Gastrocnemius medialis (tissue), 4 donors: ENCODE measurements around the gene SLC7A11. TPM values are rescaled to one million over a fixed set of nuclear protein-coding genes. Genes with fewer than 3 reads are reported as not detected.

Experiments
- ATAC-seq, 2 donors: fragments of 150-250 bp; one replicate each; pipeline ENCODE4 v1.9.1; 2016
- DNase-seq, 2 donors: peaks; one replicate each; pipeline ENCODE4 v3.0.0-alpha.2; 2019
- H3K27ac ChIP-seq, 4 donors: fragments of 200-600 bp; sonication (generic); 1 replicate in 1 of 4; 2 replicates in 3 of 4; pipeline ENCODE4 v1.5.1; 2016 to 2018; ENCODE audit warnings: mild to moderate bottlenecking in 2 of 4, moderate library complexity in 1 of 4
- H3K27me3 ChIP-seq, 3 donors: fragments of 200-600 bp; sonication (generic) in 2 of 3; 1 replicate in 1 of 3; 2 replicates in 2 of 3; pipeline versions ENCODE4 v1.5.1 to v1.6.0; 2016 to 2019; ENCODE audit warnings: mild to moderate bottlenecking in 1 of 3, moderate library complexity in 1 of 3
- H3K36me3 ChIP-seq, 2 donors: fragments of 200-600 bp; sonication (generic) in 1 of 2; one replicate each; pipeline ENCODE4 v1.5.1; 2017 to 2018
- H3K4me1 ChIP-seq, 2 donors: fragments of 200-600 bp; sonication (generic) in 1 of 2; one replicate each; pipeline ENCODE4 v1.5.1; 2016 to 2017; ENCODE audit warnings: mild to moderate bottlenecking in 2 of 2
- H3K4me3 ChIP-seq, 4 donors: fragments of 200-600 bp; sonication (generic) in 3 of 4; 1 replicate in 1 of 4; 2 replicates in 3 of 4; pipeline ENCODE4 v1.5.1; 2016 to 2019; ENCODE audit warnings: mild to moderate bottlenecking in 2 of 4
- H3K9me3 ChIP-seq, 3 donors: fragments of 200-600 bp; sonication (generic) in 2 of 3; 1 replicate in 1 of 3; 2 replicates in 2 of 3; pipeline ENCODE4 v1.5.1; 2016 to 2019
- CTCF ChIP-seq, 5 experiments: fragments of 450-650 bp in 3 of 5; fragments of 200-600 bp in 2 of 5; sonication (generic) in 2 of 5; IDR thresholded peaks in 4 of 5; conservative IDR thresholded peaks in 1 of 5; 1 replicate in 4 of 5; 2 replicates in 1 of 5; pipeline ENCODE4 v1.5.1; 2016 to 2019; ENCODE audit warnings: antibody characterized with exemption in 5 of 5, mild to moderate bottlenecking in 3 of 5, moderate library complexity in 3 of 5
- POLR2A ChIP-seq, 2 donors: fragments of 450-650 bp; IDR thresholded peaks; one replicate each; pipeline ENCODE4 v1.6.1; 2017; ENCODE audit warnings: antibody characterized with exemption in 2 of 2, mild to moderate bottlenecking in 2 of 2, moderate library complexity in 2 of 2
- in situ Hi-C, 4 donors: fragments of 200-750 bp; cut with MboI; loops; one replicate each; pipeline versions ENCODE4 v1.15.0 to v1.8.0; 2017; ENCODE audit warnings: low sequenced_read_pairs in 4 of 4
- intact Hi-C: fragments of 100-400 bp; cut with DNase I; formaldehyde crosslinking; loops from one replicate; pipeline ENCODE4 v1.15.1; 2023; ENCODE audit warnings: low total_unique reads
- total RNA-seq, 4 donors: library from RNA; depleted of rRNA; stranded (reverse); fragments of >200 nt; gene quantifications; one replicate each; pipeline versions ENCODE4 v1.1.0 to v1.2.3, GENCODE V29; 2016

Gene SLC7A11
- total RNA-seq, 4 donors from 2014 or later, result 0.10 to 0.11 TPM; not detected in 2

DNA sequence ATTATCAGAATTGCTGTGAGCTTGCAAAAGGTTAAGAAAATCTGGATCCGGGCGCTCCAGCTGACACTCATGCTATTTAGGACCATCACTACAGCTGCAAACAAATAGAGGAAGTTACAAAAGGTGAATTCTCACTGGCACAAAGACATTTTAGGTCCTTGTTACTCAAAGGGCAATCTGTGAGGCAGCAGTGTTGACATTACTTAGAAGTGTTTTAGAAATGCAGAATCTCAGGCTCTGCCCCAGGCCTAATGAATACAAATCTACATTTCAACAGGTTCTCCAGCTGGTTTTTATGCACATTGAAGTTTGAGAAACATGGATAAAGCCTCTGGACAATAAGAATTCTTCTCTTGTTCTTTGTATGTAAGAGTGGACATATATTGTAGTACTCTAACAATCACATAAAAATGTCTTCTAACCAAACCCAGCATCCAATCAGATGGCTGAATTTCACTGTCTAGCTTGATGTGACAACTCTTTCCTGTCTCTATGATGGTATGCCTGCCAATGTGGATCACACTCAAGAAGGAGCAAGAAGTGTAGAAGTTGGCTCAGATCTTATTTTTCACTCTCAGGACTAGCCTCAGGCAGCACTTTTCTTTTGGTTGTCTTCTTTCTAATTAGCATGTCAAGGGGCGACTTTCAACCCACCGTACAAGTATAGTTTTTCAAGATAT is 18.8 kb downstream of the SLC7A11 start:
- no peaks in the 10 kb centered on the region for H3K4me1 ChIP-seq
- ATAC-seq, result no peak
- in situ Hi-C loops, result no loop called here

GRCh38 chr4:138222046-138222445 is 20.1 kb downstream of the SLC7A11 start:
- DNase-seq, result no peak
- TF ChIP-seq POLR2A (IDR thresholded peaks at IDR 0.05) (no peak), CTCF (IDR thresholded peaks at IDR 0.05 in 4 of 5, conservative IDR thresholded peaks at IDR 0.05 in 1 of 5) (no peak)
- Histone ChIP-seq H3K9me3 (no peaks in the 10 kb centered on the region), H3K4me1 (no peaks in the 10 kb centered on the region), H3K27me3 (no peaks in the 10 kb centered on the region), H3K27ac (no peak overlapping the region), H3K36me3 (no peaks in the 10 kb centered on the region), H3K4me3 (no peak overlapping the region)
- in situ Hi-C loops (no loop called here), intact Hi-C loops (no loop called here)
- no peak for ATAC-seq

More for the DNA sequence above, 18.8 kb downstream of the SLC7A11 start:
- Histone ChIP-seq H3K27me3 (no peaks in the 10 kb centered on the region), H3K9me3 (no peaks in the 10 kb centered on the region), H3K36me3 (no peaks in the 10 kb centered on the region), H3K27ac (no peak overlapping the region), H3K4me3 (no peak overlapping the region)
- no peak for TF ChIP-seq CTCF (IDR thresholded peaks at IDR 0.05 in 4 of 5, conservative IDR thresholded peaks at IDR 0.05 in 1 of 5)
- no peak for TF ChIP-seq POLR2A (IDR thresholded peaks at IDR 0.05)
- DNase-seq, result no peak
- intact Hi-C loops, result no loop called here

- no peaks in the 10 kb centered on the region for H3K36me3 ChIP-seq
- ATAC-seq, result no peak
These were observed 23.2 kb downstream of the SLC7A11 start for GRCh38 chr4:138218976-138219375.

GRCh38 chr4:138217567-138217966 is 24.6 kb downstream of the SLC7A11 start:
- Histone ChIP-seq H3K27me3 (no peaks in the 10 kb centered on the region), H3K9me3 (no peaks in the 10 kb centered on the region), H3K4me1 (no peaks in the 10 kb centered on the region), H3K27ac (no peak overlapping the region), H3K4me3 (no peak overlapping the region), H3K36me3 (no peaks in the 10 kb centered on the region)
- no peak for DNase-seq
- TF ChIP-seq CTCF (IDR thresholded peaks at IDR 0.05 in 4 of 5, conservative IDR thresholded peaks at IDR 0.05 in 1 of 5) (no peak), POLR2A (IDR thresholded peaks at IDR 0.05) (no peak)
- intact Hi-C loops (no loop called here), in situ Hi-C loops (no loop called here)
- no peak for ATAC-seq

More at GRCh38 chr4:138218976-138219375, 23.2 kb downstream of the SLC7A11 start:
- Histone ChIP-seq H3K9me3 (no peaks in the 10 kb centered on the region), H3K4me1 (no peaks in the 10 kb centered on the region), H3K27me3 (no peaks in the 10 kb centered on the region), H3K27ac (no peak overlapping the region), H3K4me3 (no peak overlapping the region)
- DNase-seq, result no peak
- in situ Hi-C loops, result no loop called here
- intact Hi-C loops, result no loop called here
- TF ChIP-seq CTCF (IDR thresholded peaks at IDR 0.05 in 4 of 5, conservative IDR thresholded peaks at IDR 0.05 in 1 of 5) (no peak), POLR2A (IDR thresholded peaks at IDR 0.05) (no peak)
